DND-41 (cell line): ENCODE results near the gene CCND1.

Experiments
- CTCF ChIP-seq: IDR thresholded peaks from 2 replicates; pipeline ENCODE4 v1.5.1; 2012; ENCODE audit warnings: borderline replicate concordance, low read length, moderate library complexity, mild to moderate bottlenecking; ENCODE audit not compliant: poor library complexity, severe bottlenecking; ENCODE audit errors: extremely low read depth
- EZH2 ChIP-seq: IDR thresholded peaks from 3 replicates; pipeline ENCODE4 v1.6.1; 2012; ENCODE audit warnings: borderline replicate concordance, low read depth, mild to moderate bottlenecking, moderate library complexity, low read length, inconsistent platforms; ENCODE audit not compliant: severe bottlenecking

- TF ChIP-seq EZH2, result no peak
- TF ChIP-seq CTCF, result no peak
Measured at GRCh38 chr11:69680688-69681087, 39.7 kb downstream of the CCND1 start.
